Neural cell (in vitro differentiated cells): ENCODE data around the gene ZNF860. TPM values are rescaled to one million over a fixed set of nuclear protein-coding genes. Genes with fewer than 3 reads are reported as not detected.

Source experiments
- H2AFZ ChIP-seq: fragments of 200-600, 300-800 bp; sonication (generic), shearing (Covaris generic); 2 replicates; pipeline ENCODE4 v1.6.0; 2014; ENCODE audit warnings: low read depth, mild to moderate bottlenecking, antibody characterized with exemption, low read length, moderate library complexity
- H3F3A ChIP-seq: fragments of 200-600 bp; shearing (Covaris generic); 2 replicates; pipeline ENCODE4 v1.6.1; 2016; ENCODE audit warnings: mild to moderate bottlenecking, moderate library complexity, mixed read lengths, antibody characterized with exemption, low read length; ENCODE audit not compliant: insufficient read depth, poor library complexity, severe bottlenecking
- H3K27ac ChIP-seq: fragments of 200-600, 300-800 bp; sonication (generic), shearing (Covaris generic); 2 replicates; pipeline ENCODE4 v1.5.1; 2014; ENCODE audit warnings: mild to moderate bottlenecking, low read length, moderate library complexity
- H3K27me3 ChIP-seq: fragments of 300-800, 200-600 bp; sonication (generic), shearing (Covaris generic); 2 replicates; pipeline ENCODE4 v1.6.0; 2014; ENCODE audit warnings: mild to moderate bottlenecking, low read depth, low read length, moderate library complexity; ENCODE audit not compliant: insufficient read depth
- H3K36me3 ChIP-seq: fragments of 300-800, 200-600 bp; sonication (generic), shearing (Covaris generic); 2 replicates; pipeline ENCODE4 v1.5.1; 2014; ENCODE audit warnings: mild to moderate bottlenecking, antibody characterized with exemption, low read length, moderate library complexity; ENCODE audit not compliant: insufficient read depth
- H3K4me2 ChIP-seq: fragments of 300-800, 200-600 bp; sonication (generic), shearing (Covaris generic); 2 replicates; pipeline ENCODE4 v1.6.0; 2014; ENCODE audit warnings: mild to moderate bottlenecking, low read length
- H3K4me3 ChIP-seq: fragments of 300-800, 200-600 bp; sonication (generic), shearing (Covaris generic); 2 replicates; pipeline ENCODE4 v1.5.1; 2014; ENCODE audit warnings: mild to moderate bottlenecking, low read length, moderate library complexity
- H3K79me2 ChIP-seq: fragments of 200-600 bp; shearing (Covaris generic); replicated peaks from 2 replicates; pipeline ENCODE4 v1.6.0; 2014; ENCODE audit warnings: mild to moderate bottlenecking, low read length, moderate library complexity; ENCODE audit not compliant: insufficient read depth
- H3K9ac ChIP-seq: fragments of 300-800, 200-600 bp; sonication (generic), shearing (Covaris generic); 2 replicates; pipeline ENCODE4 v1.6.1; 2016; ENCODE audit warnings: mild to moderate bottlenecking, low read length, mixed read lengths
- H3K9me2 ChIP-seq: fragments of 200-600 bp; shearing (Covaris generic); 2 replicates; pipeline ENCODE4 v1.6.1; 2016; ENCODE audit warnings: mild to moderate bottlenecking, low read length, mixed read lengths; ENCODE audit not compliant: insufficient read depth
- H3K9me3 ChIP-seq: fragments of 200-600, 300-800 bp; sonication (generic), shearing (Covaris generic); 2 replicates; pipeline ENCODE4 v1.6.1; 2016; ENCODE audit warnings: mild to moderate bottlenecking, mixed run types, low read length, moderate library complexity, mixed read lengths
- H4K20me1 ChIP-seq: fragments of 200-600 bp; shearing (Covaris generic); 2 replicates; pipeline ENCODE4 v1.6.1; 2016; ENCODE audit warnings: mild to moderate bottlenecking, mixed run types; ENCODE audit not compliant: insufficient read depth
- EP300 ChIP-seq: fragments of 450-650 bp; conservative IDR thresholded peaks from 2 replicates; pipeline ENCODE4 v1.6.1; 2014; ENCODE audit warnings: antibody characterized with exemption, mild to moderate bottlenecking, moderate library complexity; ENCODE audit not compliant: poor library complexity, severe bottlenecking
- EZH2 ChIP-seq: fragments of 200-600, 300-800 bp; shearing (Covaris generic), sonication (generic); IDR thresholded peaks from 2 replicates; pipeline ENCODE4 v1.6.1; 2014; ENCODE audit warnings: antibody characterized with exemption, low read length, borderline replicate concordance, mild to moderate bottlenecking; ENCODE audit not compliant: insufficient read depth, poor library complexity, severe bottlenecking
- MXI1 ChIP-seq: fragments of 450-650 bp; conservative IDR thresholded peaks from 2 replicates; pipeline ENCODE4 v1.6.1; 2014; ENCODE audit warnings: antibody characterized with exemption, mild to moderate bottlenecking; ENCODE audit not compliant: poor library complexity, severe bottlenecking
- POLR2AphosphoS5 ChIP-seq: IDR thresholded peaks from 2 replicates; pipeline ENCODE4 v1.6.1; 2012
- RAD21 ChIP-seq: fragments of 450-650 bp; conservative IDR thresholded peaks from 2 replicates; pipeline ENCODE4 v1.6.1; 2014; ENCODE audit warnings: antibody characterized with exemption, mild to moderate bottlenecking, moderate library complexity
- SMC3 ChIP-seq: fragments of 450-650 bp; conservative IDR thresholded peaks from 2 replicates; pipeline ENCODE4 v1.6.1; 2014; ENCODE audit warnings: antibody characterized with exemption, mild to moderate bottlenecking, moderate library complexity; ENCODE audit not compliant: poor library complexity
- TAF1 ChIP-seq: IDR thresholded peaks from 2 replicates; pipeline ENCODE4 v1.6.1; 2012; ENCODE audit warnings: low read depth
- polyA plus RNA-seq: library from polyadenylated mRNA; depleted of rRNA; stranded (reverse); fragments of >200 nt; gene quantifications from 2 replicates; pipeline ENCODE4 v1.2.3, GENCODE V29; 2014
- TF ChIP-seq, protein P1 (sequence below): fragments of 450-650 bp; IDR thresholded peaks from 2 replicates; pipeline ENCODE4 v1.5.1; 2014; ENCODE audit warnings: antibody characterized with exemption, mild to moderate bottlenecking, moderate library complexity; ENCODE audit not compliant: poor library complexity, severe bottlenecking
- TF ChIP-seq, protein P2 (sequence below): IDR thresholded peaks from 2 replicates; pipeline ENCODE4 v1.6.1; 2012; ENCODE audit warnings: borderline replicate concordance

The ZNF860 gene
- polyA plus RNA-seq, 1 donor from 2014 or later = 1.2 TPM

DNA sequence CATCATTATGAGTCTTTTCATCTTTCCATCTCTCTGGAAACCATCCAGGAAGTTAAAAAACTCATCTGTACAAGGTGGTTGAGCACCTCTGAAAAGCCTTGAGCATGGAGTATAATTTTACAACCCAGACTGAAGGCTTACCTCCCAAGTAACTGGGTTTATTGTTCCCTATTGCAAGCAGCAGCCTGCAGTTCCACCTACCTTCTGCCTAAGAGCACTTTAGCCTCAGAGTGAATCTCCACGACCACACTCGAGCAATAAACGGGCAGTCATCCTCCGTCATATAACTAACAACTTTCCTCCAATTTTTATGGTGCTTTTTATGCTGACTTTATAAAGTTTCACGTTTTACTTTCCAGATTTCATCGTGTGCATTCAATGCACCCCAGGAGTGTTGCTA is 33.3 kb upstream of the ZNF860 start:
- H3K4me3 ChIP-seq = no peak overlapping the region
- H3K27me3 ChIP-seq = no peaks in the 10 kb centered on the region
- H3K36me3 ChIP-seq = no peaks in the 10 kb centered on the region
- H3K27ac ChIP-seq = no peak overlapping the region
- H4K20me1 ChIP-seq = no peaks in the 10 kb centered on the region
- H3K4me2 ChIP-seq = no peak overlapping the region
- H3K9me2 ChIP-seq = no peaks in the 10 kb centered on the region
- H3F3A ChIP-seq = no peaks in the 10 kb centered on the region
- H2AFZ ChIP-seq = no peak overlapping the region
- H3K9me3 ChIP-seq = no peaks in the 10 kb centered on the region
- H3K79me2 ChIP-seq = no peaks in the 10 kb centered on the region
- TF ChIP-seq TAF1 (no peak), EZH2 (no peak), MXI1 (no peak), EP300 (no peak), RAD21 (no peak), POLR2AphosphoS5 (no peak), SMC3 (no peak)
- TF ChIP-seq, protein P1, sequence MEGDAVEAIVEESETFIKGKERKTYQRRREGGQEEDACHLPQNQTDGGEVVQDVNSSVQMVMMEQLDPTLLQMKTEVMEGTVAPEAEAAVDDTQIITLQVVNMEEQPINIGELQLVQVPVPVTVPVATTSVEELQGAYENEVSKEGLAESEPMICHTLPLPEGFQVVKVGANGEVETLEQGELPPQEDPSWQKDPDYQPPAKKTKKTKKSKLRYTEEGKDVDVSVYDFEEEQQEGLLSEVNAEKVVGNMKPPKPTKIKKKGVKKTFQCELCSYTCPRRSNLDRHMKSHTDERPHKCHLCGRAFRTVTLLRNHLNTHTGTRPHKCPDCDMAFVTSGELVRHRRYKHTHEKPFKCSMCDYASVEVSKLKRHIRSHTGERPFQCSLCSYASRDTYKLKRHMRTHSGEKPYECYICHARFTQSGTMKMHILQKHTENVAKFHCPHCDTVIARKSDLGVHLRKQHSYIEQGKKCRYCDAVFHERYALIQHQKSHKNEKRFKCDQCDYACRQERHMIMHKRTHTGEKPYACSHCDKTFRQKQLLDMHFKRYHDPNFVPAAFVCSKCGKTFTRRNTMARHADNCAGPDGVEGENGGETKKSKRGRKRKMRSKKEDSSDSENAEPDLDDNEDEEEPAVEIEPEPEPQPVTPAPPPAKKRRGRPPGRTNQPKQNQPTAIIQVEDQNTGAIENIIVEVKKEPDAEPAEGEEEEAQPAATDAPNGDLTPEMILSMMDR = no peak
- TF ChIP-seq, protein P2, sequence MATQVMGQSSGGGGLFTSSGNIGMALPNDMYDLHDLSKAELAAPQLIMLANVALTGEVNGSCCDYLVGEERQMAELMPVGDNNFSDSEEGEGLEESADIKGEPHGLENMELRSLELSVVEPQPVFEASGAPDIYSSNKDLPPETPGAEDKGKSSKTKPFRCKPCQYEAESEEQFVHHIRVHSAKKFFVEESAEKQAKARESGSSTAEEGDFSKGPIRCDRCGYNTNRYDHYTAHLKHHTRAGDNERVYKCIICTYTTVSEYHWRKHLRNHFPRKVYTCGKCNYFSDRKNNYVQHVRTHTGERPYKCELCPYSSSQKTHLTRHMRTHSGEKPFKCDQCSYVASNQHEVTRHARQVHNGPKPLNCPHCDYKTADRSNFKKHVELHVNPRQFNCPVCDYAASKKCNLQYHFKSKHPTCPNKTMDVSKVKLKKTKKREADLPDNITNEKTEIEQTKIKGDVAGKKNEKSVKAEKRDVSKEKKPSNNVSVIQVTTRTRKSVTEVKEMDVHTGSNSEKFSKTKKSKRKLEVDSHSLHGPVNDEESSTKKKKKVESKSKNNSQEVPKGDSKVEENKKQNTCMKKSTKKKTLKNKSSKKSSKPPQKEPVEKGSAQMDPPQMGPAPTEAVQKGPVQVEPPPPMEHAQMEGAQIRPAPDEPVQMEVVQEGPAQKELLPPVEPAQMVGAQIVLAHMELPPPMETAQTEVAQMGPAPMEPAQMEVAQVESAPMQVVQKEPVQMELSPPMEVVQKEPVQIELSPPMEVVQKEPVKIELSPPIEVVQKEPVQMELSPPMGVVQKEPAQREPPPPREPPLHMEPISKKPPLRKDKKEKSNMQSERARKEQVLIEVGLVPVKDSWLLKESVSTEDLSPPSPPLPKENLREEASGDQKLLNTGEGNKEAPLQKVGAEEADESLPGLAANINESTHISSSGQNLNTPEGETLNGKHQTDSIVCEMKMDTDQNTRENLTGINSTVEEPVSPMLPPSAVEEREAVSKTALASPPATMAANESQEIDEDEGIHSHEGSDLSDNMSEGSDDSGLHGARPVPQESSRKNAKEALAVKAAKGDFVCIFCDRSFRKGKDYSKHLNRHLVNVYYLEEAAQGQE = no peak
- H3K9ac ChIP-seq = no peak overlapping the region

DNA sequence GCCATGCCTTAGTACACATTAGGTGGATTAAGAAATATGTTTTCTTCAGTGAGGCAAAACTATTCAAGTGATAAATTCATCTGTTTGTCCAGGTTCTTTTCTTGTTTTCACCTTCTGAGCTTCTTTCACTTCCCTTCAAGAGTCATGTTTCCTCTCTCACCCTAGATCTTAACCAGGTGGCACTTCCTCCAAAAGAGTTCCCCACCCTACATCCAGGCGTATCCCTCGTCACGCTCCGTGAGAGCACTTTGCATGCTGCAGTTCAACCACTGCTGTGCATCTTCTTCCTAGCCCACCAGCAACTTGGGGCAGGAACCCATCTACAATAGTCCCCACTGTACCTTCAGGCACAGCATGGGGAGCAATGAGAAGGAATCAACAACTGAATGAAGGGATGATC is 29.3 kb upstream of the ZNF860 start:
- no peaks in the 10 kb centered on the region for H3K9me3 ChIP-seq
- no peaks in the 10 kb centered on the region for H3F3A ChIP-seq
- no peak overlapping the region for H3K4me2 ChIP-seq
- H3K36me3 ChIP-seq = no peaks in the 10 kb centered on the region
- H3K27me3 ChIP-seq = no peaks in the 10 kb centered on the region
- H3K4me3 ChIP-seq = no peak overlapping the region
- no peaks in the 10 kb centered on the region for H3K9me2 ChIP-seq
- no peak overlapping the region for H2AFZ ChIP-seq
- TF ChIP-seq, protein P1 = no peak
- TF ChIP-seq MXI1 (no peak), EP300 (no peak), EZH2 (no peak), SMC3 (no peak), RAD21 (no peak), POLR2AphosphoS5 (no peak), TAF1 (no peak)
- TF ChIP-seq, protein P2 = no peak
- no peaks in the 10 kb centered on the region for H3K79me2 ChIP-seq
- H3K27ac ChIP-seq = no peak overlapping the region
- no peaks in the 10 kb centered on the region for H4K20me1 ChIP-seq
- no peak overlapping the region for H3K9ac ChIP-seq
